ENCODE measurements around the gene RGL4. TPM values are rescaled to one million over a fixed set of nuclear protein-coding genes. Genes with fewer than 3 reads are reported as not detected.

Gene RGL4
- total and polyA plus RNA-seq, 2 of the 13 experiments (the other 11 are each of a cell fraction or from before 2014, with no cell fraction given): not detected

GRCh38 chr22:23675502-23676415 lies 15.1 kb upstream of the RGL4 start (continued):
- TF ChIP-seq MTERF4 (CRISPR knock-in tag; IDR thresholded peaks at IDR 0.05) (no peak), RBFOX2 (IDR thresholded peaks at IDR 0.05; ENCODE audit: low read depth, low read length) (0 out of 2 replicates have a peak, but pooled peaks have one; percentile 27), BATF2 (CRISPR knock-in tag; IDR thresholded peaks at IDR 0.05) (no peak), DMTF1 (CRISPR knock-in tag; IDR thresholded peaks at IDR 0.05) (no peak), ZNF256 (CRISPR knock-in tag; conservative IDR thresholded peaks at IDR 0.05) (no peak), THAP11 (CRISPR knock-in tag; IDR thresholded peaks at IDR 0.05) (0 out of 2 replicates have a peak, but pooled peaks have one; percentile 44), ARID2 (CRISPR knock-in tag; IDR thresholded peaks at IDR 0.05; ENCODE audit: borderline replicate concordance) (no peak), ATF6 (CRISPR knock-in tag; conservative IDR thresholded peaks at IDR 0.05) (no peak), ZBTB7A (CRISPR knock-in tag; IDR thresholded peaks at IDR 0.05) (no peak), ZFP90 (CRISPR knock-in tag; IDR thresholded peaks at IDR 0.05; ENCODE audit: borderline replicate concordance) (no peak), NRL (CRISPR knock-in tag; IDR thresholded peaks at IDR 0.05; ENCODE audit: borderline replicate concordance) (no peak; the same call in 1 of the 2 replicates)
- TF ChIP-seq, protein P1, sequence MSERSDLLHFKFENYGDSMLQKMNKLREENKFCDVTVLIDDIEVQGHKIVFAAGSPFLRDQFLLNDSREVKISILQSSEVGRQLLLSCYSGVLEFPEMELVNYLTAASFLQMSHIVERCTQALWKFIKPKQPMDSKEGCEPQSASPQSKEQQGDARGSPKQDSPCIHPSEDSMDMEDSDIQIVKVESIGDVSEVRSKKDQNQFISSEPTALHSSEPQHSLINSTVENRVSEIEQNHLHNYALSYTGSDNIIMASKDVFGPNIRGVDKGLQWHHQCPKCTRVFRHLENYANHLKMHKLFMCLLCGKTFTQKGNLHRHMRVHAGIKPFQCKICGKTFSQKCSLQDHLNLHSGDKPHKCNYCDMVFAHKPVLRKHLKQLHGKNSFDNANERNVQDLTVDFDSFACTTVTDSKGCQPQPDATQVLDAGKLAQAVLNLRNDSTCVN (CRISPR knock-in tag; IDR thresholded peaks at IDR 0.05; ENCODE audit: borderline replicate concordance): no peak
- TF ChIP-seq, protein P2, sequence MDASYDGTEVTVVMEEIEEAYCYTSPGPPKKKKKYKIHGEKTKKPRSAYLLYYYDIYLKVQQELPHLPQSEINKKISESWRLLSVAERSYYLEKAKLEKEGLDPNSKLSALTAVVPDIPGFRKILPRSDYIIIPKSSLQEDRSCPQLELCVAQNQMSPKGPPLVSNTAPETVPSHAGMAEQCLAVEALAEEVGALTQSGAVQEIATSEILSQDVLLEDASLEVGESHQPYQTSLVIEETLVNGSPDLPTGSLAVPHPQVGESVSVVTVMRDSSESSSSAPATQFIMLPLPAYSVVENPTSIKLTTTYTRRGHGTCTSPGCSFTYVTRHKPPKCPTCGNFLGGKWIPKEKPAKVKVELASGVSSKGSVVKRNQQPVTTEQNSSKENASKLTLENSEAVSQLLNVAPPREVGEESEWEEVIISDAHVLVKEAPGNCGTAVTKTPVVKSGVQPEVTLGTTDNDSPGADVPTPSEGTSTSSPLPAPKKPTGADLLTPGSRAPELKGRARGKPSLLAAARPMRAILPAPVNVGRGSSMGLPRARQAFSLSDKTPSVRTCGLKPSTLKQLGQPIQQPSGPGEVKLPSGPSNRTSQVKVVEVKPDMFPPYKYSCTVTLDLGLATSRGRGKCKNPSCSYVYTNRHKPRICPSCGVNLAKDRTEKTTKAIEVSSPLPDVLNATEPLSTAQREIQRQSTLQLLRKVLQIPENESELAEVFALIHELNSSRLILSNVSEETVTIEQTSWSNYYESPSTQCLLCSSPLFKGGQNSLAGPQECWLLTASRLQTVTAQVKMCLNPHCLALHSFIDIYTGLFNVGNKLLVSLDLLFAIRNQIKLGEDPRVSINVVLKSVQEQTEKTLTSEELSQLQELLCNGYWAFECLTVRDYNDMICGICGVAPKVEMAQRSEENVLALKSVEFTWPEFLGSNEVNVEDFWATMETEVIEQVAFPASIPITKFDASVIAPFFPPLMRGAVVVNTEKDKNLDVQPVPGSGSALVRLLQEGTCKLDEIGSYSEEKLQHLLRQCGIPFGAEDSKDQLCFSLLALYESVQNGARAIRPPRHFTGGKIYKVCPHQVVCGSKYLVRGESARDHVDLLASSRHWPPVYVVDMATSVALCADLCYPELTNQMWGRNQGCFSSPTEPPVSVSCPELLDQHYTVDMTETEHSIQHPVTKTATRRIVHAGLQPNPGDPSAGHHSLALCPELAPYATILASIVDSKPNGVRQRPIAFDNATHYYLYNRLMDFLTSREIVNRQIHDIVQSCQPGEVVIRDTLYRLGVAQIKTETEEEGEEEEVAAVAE (CRISPR knock-in tag; IDR thresholded peaks at IDR 0.05; ENCODE audit: borderline replicate concordance): no peak
